Measurements from ENCODE around the gene ZNF598.
"Not testable (repeated sequence)": the region's sequence is repeated elsewhere in the genome, so short reads cannot be mapped to it uniquely, and the experiment has no call there.

The ZNF598 gene

DNA sequence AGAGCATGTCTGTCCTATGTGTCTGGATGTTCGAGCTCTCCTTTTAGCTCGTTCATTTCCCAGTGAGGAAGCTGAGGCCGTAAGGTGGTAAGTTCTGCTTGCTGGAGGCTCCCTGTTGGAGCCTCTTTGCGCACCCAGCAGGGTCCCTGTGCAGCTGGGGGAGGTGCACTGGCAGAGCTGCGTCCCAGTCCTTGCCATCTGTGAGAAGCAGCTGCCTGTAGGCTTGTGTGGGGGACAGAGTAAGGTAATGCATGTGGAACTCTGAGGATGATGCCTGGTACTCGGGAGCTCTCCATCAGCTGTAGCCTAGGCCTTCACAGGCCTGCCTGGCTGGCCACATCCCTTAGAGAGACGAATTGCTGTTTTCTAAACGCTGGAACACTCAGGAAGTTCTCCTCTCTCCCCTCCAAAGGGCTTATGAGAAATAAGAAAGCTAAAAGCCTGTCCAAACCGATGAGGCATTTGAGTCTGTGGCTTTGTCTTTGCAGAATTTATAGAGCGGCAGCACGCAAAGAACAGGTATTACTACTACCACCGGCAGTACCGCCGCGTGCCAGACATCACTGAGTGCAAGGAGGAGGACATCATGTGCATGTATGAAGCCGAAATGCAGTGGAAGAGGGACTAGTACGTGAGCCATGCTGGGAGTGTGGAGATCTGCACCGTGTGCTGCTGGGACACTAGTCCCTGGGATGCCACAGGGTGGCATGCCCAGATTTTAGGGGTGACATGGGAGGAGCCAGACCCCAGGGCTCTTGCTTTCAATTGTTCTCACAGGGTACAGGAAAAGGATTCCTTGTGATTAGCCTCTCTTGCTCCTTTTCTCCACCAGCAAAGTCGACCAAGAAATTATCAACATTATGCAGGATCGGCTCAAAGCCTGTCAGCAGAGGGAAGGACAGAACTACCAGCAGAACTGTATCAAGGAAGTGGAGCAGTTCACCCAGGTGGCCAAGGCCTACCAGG is 48.7 kb downstream of the ZNF598 start:
- H3K4me3 ChIP-seq (ENCODE audit: low read depth, low read length) = no peak overlapping the region

DNA sequence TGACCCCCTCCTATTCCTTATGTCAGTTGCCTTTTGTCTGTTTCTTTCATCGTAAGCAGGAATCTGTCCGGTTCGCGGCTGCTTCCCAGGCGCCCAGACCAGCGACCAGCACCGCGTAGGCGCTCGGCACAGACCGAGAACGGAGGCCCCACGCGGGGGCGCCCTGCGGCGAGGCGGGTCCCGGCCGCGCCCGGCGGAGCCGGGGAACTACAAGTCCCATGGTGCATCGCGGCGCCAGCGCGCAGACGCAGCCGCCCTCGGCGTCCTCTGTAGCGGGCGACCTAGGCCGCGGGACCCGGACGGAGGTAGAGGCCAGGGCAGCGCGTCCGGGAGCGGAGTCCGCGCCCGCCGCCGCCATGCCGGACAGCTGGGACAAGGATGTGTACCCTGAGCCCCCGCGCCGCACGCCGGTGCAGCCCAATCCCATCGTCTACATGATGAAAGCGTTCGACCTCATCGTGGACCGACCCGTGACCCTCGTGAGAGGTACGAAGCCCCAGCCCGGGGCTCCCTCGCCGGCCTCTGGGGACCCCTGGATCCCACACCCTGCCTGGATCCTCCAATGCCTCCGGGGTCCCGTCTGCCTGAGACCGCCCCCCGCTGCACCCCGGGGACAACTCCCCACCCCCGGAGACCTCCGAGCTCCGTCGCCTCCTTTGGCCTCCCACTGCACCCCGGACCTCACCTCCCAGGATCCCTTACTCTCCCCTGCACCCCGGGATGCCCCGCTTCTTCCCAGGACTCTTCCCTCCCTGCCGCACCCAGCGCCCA is 50.2 kb downstream of the ZNF598 start, which contains the start of gene NDUFB10:
NDUFB10 (plus strand) TSS at position 270 of the 771 bp plus-strand sequence; CDS start at position 357, 87 bp downstream.
- H3K4me3 ChIP-seq (ENCODE audit: low read depth, low read length) = peak within 1 kb of the TSS; percentile 83

DNA sequence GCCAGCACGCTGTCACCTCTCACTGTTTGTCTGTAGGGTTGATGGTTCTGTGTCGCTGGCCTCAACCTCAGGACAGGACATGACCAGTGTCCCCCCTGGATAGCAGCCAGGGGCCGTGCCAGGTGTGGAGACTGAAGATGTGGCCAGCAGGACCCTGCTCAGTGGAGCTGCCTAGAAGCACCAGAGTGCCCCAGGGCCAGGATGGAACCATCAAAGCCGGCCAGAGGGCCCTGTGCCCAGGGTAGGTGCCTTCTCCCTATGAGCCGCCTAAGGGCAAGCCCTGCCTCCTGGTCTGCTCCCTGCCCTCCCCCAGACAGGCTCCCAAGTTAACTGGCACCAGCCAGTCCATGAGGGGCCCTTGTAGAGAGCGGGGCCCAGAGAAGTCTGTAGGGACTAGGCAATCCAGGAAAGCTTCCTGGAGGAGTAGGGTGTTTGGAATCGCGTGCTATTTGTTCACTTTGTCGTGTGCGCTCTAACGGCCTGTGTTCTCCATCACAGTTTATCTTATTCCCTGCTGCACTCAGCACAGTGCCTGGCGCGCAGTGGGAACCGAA is 50.8 kb downstream of the ZNF598 start:
- peak overlapping the region; percentile 83 for H3K4me3 ChIP-seq (ENCODE audit: low read depth, low read length)

DNA sequence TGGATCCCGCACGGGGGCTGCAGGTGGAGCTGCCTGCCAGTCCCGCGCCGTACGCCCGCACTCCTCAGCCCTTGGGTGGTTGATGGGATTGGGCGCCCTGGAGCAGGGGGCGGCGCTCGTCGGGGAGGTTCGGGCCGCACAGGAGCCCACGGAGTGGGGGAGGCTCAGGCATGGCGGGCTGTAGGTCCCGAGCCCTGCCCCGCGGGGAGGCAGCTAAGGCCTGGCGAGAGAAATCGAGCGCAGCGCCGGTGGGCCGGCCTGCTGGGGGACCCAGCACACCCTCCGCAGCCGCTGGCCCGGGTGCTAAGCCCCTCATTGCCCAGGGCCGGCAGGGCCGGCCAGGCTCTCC is 51.5 kb downstream of the ZNF598 start:
- H3K4me3 ChIP-seq (ENCODE audit: low read depth, low read length) = not testable (repeated sequence)

DNA sequence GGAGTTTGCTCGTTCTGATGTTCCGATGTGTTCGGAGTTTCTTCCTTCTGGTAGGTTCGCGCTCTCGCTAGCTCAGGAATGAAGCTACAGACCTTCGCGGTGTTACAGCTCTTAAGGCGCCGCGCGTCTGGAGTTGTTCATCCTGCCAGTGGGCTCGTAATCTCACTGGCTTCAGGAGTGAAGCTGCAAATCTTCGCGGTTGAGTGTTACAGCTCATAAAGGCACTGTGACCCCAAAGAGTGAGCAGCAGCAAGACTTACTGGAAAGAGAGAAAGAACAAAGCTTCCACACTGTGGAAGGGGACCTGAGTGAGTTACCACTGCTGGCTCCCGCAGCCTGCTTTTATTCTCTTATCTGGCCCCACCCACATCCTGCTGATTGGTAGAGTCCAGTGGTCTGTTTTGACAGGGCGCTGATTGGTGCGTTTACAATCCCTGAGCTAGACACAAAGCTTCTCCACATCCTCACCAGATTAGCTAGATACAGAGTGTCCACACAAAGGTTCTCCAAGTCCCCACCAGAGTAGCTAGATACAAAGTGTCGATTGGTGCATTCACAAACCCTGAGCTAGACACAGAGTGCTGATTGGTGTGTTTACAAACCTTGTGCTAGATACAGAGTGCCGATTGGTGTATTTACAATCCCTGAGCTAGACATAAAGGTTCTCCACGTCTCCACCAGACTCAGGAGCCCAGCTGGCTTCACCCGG is 52.0 kb downstream of the ZNF598 start:
- H3K4me3 ChIP-seq (ENCODE audit: low read depth, low read length) = not testable (repeated sequence)

DNA sequence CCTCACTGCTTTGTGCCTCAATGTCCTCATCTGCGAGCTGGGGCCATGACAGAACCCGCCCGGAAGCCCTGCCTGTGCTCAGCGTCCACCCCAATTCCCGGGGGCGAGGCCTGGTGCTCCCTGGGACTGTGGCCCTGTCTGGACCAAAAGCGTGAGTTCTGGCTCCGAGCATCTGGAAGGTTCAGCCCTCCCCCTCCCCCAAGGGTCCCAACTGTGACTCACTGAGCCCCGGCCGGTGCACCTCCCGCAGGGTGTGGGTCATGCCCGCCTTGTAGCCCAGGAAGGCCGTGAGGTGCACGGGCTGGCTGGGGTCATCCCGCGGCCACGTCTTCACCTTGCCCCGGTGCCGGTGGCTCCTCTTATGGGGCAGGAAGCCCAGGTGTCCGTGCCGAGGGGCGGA is 55.9 kb downstream of the ZNF598 start:
- H3K4me3 ChIP-seq (ENCODE audit: low read depth, low read length) = no peak overlapping the region

DNA sequence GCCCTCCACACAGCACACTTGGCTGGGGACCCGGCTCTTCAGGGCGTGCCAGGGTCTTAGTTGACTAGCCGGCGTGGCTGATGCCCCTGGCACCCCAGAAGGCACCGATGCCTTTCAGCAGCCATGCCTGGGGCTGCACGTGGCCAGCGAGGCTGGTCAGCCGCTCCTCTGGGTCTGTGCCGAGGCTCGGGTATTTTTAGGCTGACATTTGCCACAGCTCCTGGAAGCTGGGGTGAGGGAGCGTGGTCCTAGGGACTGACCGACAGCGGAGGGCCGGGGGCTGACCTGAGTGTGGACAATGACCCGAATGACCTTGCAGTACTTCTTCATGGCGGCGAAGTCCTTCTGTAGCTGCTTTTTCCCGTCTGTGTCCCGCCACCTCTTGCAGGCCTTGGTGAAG is 59.1 kb downstream of the ZNF598 start:
- no peak overlapping the region for H3K4me3 ChIP-seq (ENCODE audit: low read depth, low read length)

DNA sequence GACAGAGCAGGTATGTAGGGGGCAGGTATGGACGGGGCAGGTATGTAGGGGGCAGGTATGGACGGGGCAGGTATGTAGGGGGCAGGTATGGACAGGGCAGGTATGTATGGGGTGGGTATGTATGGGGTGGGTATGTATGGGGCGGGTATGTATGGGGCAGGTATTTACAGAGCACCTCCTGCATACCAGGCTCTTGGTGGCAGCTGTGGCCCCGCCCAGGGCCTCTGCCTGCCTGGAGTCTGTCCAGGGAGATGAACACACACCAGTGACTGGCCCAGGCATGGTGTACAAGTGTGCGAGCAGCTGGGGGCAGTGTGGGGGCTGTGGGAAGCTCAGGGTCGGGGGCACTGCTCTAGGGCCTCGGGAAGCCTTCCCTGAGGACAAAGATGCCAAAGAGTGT is 59.6 kb downstream of the ZNF598 start:
- H3K4me3 ChIP-seq (ENCODE audit: low read depth, low read length) = no peak overlapping the region

DNA sequence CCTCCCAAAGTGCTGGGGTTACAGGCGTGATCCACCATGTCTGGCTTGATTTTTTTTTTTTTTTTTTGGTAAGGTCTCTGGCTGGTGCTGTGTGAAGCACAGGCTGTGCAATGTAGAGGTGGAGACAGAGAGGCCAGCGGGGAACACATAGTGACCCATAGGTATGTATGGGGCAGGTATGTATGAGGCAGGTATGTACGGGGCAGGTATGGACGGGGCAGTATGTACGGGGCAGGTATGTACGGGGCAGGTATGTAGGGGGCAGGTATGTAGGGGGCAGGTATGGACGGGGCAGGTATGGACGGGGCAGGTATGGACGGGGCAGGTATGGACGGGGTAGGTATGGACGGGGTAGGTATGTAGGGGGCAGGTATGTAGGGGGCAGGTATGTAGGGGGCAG is 60.1 kb downstream of the ZNF598 start:
- H3K4me3 ChIP-seq (ENCODE audit: low read depth, low read length) = no peak overlapping the region

All from iPS-11a (cell line).